Measurements from ENCODE around the gene TPSG1.
A peak's percentile ranks its signal among the peaks of the same experiment; 100 is the strongest.
"Not testable (repeated sequence)": the region's sequence is repeated elsewhere in the genome, so short reads cannot be mapped to it uniquely, and the experiment has no call there.

Gene TPSG1

GRCh38 chr16:1225051-1225451, at the start of gene TPSG1:
Gene TPSG1, minus strand, starts transcription at chr16:1225268. Its CDS starts 16 bp downstream, at chr16:1225252.
- DNase-seq: no peak

GRCh38 chr16:1274767-1275166, 49.7 kb upstream of the TPSG1 start:
- DNase-seq: no peak

DNA sequence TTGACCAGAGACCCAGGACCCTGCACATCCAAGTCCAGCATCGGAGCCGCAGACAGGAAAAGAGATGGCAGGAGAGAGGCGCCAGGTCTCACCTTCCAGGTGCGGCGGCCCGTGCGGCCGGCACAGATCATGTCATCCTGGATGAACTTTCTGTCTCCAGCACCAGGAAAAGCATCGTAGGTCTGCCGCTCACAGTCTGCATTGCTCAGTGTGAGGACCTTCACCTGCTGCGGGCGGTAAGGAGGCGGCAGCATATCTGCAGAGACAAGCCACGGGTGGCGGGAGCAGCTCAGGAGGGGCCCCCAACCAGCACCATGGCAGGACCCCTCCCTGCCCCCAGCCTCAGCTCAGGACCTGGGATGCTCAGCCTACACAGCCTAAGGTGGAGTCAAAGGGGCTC, 48.7 kb upstream of the TPSG1 start:
- no peak for DNase-seq

DNA sequence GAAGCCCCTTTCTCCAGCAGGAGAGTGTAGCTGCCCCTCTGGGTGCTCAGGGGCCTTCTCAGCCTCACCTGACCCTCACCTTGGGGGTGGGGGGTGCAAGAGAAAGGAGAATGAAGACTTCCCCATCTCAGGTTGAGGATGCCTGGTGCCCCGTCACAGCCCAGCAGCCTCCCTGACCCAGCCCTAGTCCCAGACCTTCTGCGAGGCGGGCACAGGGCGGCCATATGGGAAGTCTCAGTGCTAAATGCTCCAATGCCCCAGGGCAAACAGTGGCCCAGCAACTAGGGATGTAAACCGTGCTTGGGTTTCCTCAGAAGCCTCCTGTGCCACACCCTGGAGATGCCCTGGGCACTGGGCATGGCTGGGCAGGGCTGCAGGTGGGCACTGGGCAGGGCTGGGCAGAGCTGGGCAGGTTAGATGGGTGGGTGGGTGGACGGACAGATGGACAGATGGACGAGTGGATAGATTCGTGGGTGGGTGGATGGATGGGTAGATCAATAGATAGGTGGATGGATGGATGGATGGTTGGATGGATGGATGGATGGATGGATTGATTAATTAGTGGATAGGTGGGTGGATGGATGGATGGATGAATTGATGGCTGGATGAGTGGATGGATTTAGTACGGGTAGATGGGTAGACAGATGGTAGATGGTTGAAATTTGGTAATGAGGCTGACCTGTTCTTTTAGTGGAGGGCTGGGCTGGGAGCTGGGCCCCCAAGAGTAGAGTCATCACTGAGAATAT, 47.6 kb upstream of the TPSG1 start:
- no peak for DNase-seq

- peak; percentile 85 to 90 for DNase-seq
These were observed 46.8 kb upstream of the TPSG1 start for GRCh38 chr16:1271724-1272413.

GRCh38 chr16:1271380-1271723, 46.3 kb upstream of the TPSG1 start:
- no peak for DNase-seq

GRCh38 chr16:1269418-1269817, 44.4 kb upstream of the TPSG1 start:
- DNase-seq: not testable (repeated sequence)

DNA sequence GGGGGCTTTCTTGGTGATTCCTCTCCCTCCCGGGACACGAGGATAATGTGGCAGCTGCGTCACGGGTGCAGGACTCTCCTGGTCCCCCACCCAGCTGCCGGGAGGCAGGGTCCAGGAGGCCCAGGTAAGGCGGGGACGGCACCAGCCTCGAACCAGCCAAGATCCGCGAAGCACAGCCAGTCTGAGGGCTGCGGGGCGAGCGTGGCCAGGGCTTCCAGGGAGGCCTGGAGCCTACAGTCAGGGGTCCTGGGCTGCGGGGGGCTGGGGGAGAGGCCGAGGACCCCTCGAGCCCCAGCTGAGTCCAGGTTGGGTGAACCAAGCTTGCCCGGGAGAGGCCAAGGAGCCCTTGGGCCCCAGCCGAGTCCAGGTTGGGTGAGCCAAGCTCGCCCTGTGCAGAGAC, 40.8 kb upstream of the TPSG1 start:
- no peak for DNase-seq

GRCh38 chr16:1265090-1265630, 40.1 kb upstream of the TPSG1 start:
- no peak for DNase-seq

GRCh38 chr16:1264345-1265089, 39.4 kb upstream of the TPSG1 start:
- no peak for DNase-seq

- DNase-seq: no peak
These were observed 38.7 kb upstream of the TPSG1 start for GRCh38 chr16:1263591-1264344.

GRCh38 chr16:1262846-1263221, 37.8 kb upstream of the TPSG1 start:
- DNase-seq: no peak

DNA sequence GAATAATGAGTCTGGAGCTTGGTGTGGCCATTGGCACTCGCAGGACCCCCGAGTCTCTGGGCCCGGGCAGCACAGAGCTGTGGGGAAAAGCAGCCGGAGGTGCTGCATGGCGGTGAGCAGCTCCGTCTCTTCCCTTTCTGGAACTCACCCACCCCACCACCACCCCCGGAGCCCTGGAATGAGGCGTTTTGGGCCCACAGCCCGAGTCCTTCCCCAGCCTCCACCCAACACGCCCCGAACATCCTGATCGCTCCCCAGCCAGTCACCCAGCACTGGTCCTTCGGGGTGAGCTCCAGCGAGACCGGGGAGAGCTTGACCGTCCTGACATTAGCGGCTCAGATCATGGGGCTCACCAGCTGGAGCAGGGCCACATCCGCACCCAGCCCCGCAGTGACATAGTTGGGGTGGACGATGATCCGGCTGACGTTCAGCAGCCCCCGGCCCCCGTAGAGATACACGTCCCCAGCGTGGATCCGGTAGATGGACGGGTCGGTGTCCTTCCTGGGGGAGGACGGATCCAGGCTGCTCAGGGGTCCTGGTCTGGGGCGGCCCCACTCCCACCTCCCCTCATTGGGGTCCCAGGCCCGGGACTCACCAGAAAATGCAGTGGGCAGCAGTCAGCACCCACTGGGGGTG, 37.3 kb upstream of the TPSG1 start:
- DNase-seq: no peak

GRCh38 chr16:1261131-1261892, 36.2 kb upstream of the TPSG1 start:
- DNase-seq: peak in 1 of 2 experiments; percentile 42

GRCh38 chr16:1260101-1260680, 35.1 kb upstream of the TPSG1 start:
- no peak for DNase-seq

DNA sequence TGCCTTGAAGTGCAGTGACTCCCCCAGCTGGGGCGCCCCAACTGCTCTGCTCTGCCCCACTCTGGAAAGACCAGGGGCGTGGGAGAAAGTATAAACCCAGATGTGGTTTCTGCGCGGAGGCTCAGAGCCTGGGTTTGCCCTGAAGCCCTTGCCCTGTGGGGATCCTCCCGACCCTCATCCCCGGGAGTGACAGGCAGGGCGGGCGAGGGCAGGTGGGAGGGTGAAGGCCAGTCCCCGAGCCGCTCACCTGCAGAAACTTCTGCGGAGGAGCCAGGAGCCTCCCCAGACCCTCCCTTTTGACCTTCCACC, 34.6 kb upstream of the TPSG1 start:
- DNase-seq: no peak

- DNase-seq: no peak
These were observed 34.1 kb upstream of the TPSG1 start for GRCh38 chr16:1258906-1259759.

GRCh38 chr16:1258225-1258600, 33.1 kb upstream of the TPSG1 start:
- DNase-seq: no peak

DNA sequence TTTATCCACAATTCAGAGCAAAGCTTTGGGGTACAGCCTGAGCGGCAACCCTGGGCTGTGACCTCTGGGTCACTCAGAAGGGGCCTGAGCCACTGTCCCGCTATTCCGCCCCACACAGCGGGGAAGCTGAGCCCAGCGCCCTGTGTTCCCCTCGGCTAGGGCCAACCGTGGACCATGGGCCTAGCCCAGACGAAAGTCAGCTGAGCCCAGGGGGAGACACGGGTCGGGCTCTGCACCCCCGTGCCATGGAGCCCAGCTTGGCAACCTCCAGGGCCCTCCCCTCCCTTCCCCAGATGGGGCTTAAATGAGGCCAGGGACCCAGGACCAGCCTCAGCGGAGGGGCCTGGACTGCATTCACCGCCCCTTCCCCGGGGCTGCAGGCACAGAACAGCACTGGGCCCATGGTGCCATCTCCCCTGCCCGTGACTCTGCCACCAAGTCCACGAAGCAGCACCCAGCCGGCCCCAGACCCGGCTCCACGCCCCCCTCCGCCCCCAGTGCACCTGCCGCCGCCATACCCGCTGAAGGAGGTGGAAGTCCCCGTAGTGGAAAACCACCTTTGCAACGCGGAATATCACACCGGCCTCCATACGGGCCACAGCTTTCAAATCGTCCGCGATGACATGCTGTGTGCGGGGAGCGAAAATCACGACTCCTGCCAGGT, 32.6 kb upstream of the TPSG1 start:
- DNase-seq: no peak

- DNase-seq: no peak
These were observed 31.8 kb upstream of the TPSG1 start for GRCh38 chr16:1256874-1257322.

Data from NCI-H2081 (cell line).